Middle frontal gyrus (tissue), 1 donor: Measurements from ENCODE around the gene TBRG4.
A peak's percentile ranks its signal among the peaks of the same experiment; 100 is the strongest.
"Not testable (repeated sequence)": the region's sequence is repeated elsewhere in the genome, so short reads cannot be mapped to it uniquely, and the experiment has no call there.

Source experiments
- DNase-seq: peaks from one replicate; pipeline ENCODE4 v3.0.0-alpha.2; 2015; ENCODE audit warnings: low spot score; ENCODE audit errors: extremely low spot score

TBRG4 gene

GRCh38 chr7:45111298-45112223 is at the start of gene TBRG4:
TBRG4 (minus strand) TSS chr7:45111697; CDS start chr7:45109237, 2,460 bp downstream.
- peak; percentile 96 for DNase-seq

DNA sequence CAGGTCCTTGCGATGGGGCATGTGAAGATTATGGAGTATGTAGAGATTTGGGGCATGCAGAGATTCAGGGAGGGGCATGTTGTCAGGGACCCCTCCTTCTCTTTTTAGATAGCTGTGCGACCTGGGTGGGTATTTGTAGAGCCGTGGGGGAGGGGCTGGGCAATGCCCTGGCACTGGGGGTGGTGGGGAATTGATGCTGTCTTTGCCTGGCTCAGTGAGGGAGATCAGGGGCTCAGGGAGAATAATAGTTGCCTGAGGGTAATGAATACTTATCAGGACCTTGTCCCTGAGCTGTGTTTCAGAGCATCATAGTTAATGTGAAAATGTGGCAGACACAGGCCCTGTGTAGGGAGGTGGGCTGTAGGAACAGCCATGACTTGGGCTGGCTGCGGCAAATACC is 49.6 kb upstream of the TBRG4 start:
- DNase-seq = no peak

DNA sequence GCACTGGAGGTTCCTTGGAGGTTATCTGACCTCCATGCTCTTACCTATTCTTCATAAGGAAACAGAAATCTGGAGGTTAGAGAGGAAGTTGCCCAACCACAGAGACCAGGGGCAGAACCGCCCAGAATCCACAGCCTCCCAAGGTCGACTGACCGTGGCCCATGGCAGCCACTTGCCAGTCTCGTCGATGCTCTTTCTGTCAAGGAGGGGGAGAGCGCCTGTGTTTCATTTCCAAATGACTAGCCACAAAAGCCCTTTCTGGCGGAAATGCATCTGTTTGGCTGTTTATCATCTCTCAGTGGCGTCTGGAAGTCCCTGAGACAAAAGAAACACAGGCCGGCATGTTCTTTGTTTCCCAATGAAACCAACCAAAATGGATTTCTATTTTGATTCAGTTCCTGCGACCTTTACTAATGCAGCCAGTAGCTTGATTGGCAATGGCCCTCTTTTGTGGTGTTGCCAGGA is 49.0 kb upstream of the TBRG4 start:
- no peak for DNase-seq

- DNase-seq = no peak
These were observed 47.8 kb upstream of the TBRG4 start for GRCh38 chr7:45159296-45159695.

- no peak for DNase-seq
These were observed 47.0 kb upstream of the TBRG4 start for GRCh38 chr7:45158471-45158870.

DNA sequence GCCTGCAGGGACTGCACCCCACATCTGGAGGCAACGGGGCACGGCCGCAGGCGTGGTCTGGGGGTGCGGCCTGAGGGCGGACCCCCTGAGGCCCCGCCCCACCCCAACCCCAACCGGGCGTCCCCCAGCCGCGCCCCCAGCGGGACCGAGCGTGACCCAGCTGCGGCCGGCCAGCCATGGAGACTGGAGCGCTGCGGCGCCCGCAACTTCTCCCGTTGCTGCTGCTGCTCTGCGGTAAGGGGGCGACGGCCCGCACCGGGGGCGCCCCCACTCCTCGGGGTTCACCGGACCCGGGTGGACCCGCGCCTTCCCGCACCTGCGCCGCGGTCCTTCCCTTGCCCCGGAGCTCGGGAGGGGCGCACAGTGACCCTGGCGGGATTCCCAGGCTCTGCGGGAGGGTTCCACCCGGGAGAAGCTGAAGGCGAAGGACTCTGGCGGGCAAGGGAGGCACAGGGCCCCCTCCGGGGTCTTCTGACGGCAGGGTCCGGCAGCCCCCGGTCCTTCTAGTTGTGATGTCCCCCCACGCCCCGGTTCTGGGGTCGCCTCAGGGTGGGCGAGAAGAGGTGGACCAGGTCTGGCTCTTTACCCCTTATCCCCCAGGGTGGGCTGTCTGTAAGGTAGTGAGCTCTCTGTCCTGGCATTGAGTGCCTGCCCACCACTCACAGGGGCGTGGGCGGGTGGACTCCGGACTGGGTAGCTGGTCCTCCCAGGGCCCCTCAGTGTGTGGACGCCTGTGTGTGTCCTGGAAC is 46.3 kb upstream of the TBRG4 start, which contains the start of gene RAMP3:
RAMP3 (plus strand) TSS at position 139 of the 749 bp plus-strand sequence; CDS start at position 177, 38 bp downstream.
- no peak for DNase-seq

DNA sequence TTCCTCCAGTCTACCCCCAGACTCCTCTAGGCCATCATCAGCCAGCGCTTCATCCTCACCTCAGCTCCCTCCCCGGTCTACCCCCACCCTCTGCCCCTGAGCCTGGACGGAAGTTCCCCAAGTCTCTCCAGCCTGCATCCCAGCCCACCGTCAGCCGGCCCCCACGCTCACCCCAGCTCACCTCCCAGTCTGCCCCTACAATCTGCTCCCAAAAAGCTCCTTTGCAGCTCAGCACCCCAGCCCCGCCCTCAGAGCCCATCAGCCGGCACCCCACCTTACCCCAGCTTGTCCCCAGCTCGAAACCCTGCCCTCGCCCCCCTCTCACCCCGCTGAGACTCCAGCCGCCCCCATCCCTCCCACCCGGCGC is 45.8 kb upstream of the TBRG4 start:
- DNase-seq = no peak

GRCh38 chr7:45156516-45157272 is 45.2 kb upstream of the TBRG4 start:
- DNase-seq = no peak

- no peak for DNase-seq
These were observed 44.4 kb upstream of the TBRG4 start for GRCh38 chr7:45155941-45156340.

DNA sequence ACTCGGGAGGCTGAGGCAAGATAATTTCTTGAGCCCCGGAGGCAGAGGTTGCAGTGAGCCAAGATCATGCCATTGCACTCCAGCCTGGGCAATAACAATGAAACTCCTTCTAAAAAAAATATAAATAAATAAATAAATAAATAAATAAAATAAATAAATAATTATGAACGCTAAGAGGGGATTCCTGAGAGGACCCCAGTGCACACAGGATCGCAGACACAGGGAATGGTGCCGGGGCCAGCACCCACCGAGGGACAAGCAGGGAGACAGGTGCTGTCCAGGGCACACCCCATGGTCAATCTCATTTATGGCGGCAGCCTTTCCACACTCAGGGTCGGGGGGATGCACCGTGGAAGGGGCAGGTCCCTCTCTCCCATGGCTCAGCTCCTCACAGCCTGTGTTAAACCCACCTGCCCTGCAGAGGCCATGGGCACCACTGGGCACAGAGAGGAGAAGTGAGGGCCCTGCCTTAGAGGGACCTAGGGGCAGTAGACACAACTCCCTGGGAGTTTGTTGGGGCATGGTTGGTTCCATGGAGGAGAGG is 43.9 kb upstream of the TBRG4 start:
- DNase-seq = no peak

- not testable (repeated sequence) for DNase-seq
These were observed 42.4 kb upstream of the TBRG4 start for GRCh38 chr7:45153861-45154260.

DNA sequence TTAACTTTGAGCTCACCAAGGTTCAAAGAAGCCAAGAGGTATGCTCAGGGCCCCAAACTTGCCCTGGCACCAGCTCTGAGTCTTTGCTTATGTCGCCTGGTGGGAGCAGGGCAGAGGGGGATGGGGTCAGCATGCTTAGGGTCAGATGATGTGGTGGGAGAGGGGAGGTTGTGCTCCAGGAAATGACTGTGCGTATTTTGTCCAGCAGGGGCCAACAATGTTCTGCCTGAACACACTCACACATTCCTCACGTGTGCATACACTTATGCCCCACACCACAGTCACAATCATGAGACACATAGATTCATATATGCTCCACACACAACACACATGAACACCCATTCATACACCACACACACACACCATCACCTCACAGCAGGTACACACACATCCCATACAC is 41.7 kb upstream of the TBRG4 start:
- no peak for DNase-seq

- DNase-seq = no peak
These were observed 40.5 kb upstream of the TBRG4 start for GRCh38 chr7:45151967-45152366.

- DNase-seq = no peak
These were observed 39.7 kb upstream of the TBRG4 start for GRCh38 chr7:45151131-45151684.

GRCh38 chr7:45150199-45150598 is 38.7 kb upstream of the TBRG4 start:
- DNase-seq = no peak

DNA sequence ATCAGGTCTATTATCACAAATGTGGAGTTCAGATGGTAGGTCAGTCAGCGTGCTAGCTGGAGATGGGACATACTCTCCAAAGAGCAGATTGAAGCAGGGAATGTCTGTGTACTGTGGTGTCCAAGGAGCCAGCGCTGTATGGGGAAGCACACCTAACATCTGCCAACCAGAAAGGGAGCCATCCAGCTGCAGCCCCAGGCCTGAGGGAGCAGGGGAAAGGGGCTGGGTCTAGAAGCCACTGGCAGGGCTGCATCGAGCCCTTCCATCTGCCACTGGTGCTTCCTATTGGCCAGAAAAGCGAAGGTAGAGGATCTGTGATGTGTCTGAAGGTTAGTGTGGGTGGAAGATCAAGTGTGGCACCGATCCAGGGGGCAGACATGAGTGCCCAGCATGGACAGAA is 38.1 kb upstream of the TBRG4 start:
- no peak for DNase-seq

GRCh38 chr7:45148653-45148973 is 37.1 kb upstream of the TBRG4 start:
- no peak for DNase-seq

GRCh38 chr7:45147858-45148652 is 36.6 kb upstream of the TBRG4 start:
- no peak for DNase-seq

- no peak for DNase-seq
These were observed 35.3 kb upstream of the TBRG4 start for GRCh38 chr7:45146531-45147379.
